Activated B cell treated with CpG ODN at 0.5 μM for 24 hours (primary cell): ENCODE data around the gene TUB. TPM values are rescaled to one million over a fixed set of nuclear protein-coding genes. Genes with fewer than 3 reads are reported as not detected.

Experiments
- ATAC-seq: fragments of 200-7000 bp; cut with Tn5 transposase; one replicate; pipeline ENCODE4 v1.10.0; 2021; ENCODE audit warnings: low read depth, mild to moderate bottlenecking, moderate library complexity
- CTCF ChIA-PET: fragments of 350-600 bp; sonication (Branson Sonifier 250); formaldehyde crosslinking; loops from one replicate; lab custom pipeline; 2021; ENCODE audit warnings: antibody characterized with exemption; lab: Charles Lee
- POLR2A ChIA-PET: fragments of 350-600 bp; sonication (Branson Sonifier 250); formaldehyde crosslinking; loops from one replicate; lab custom pipeline; 2021; ENCODE audit warnings: antibody characterized with exemption; lab: Charles Lee
- DNase-seq: peaks from one replicate; pipeline ENCODE4 v3.0.0; 2022
- H3K27ac Mint-ChIP-seq: one replicate; pipeline ENCODE4 v1.8.0; 2020; ENCODE audit warnings: mixed read lengths
- H3K27me3 Mint-ChIP-seq: one replicate; pipeline ENCODE4 v1.8.0; 2021; ENCODE audit warnings: mixed read lengths
- H3K36me3 Mint-ChIP-seq: one replicate; pipeline ENCODE4 v1.8.0; 2021; ENCODE audit warnings: low read depth, mixed read lengths
- H3K4me1 Mint-ChIP-seq: one replicate; pipeline ENCODE4 v1.8.0; 2021; ENCODE audit warnings: mixed read lengths
- H3K4me3 Mint-ChIP-seq: one replicate; pipeline ENCODE4 v1.8.0; 2020; ENCODE audit warnings: mild to moderate bottlenecking, mixed read lengths
- H3K9me3 Mint-ChIP-seq: one replicate; pipeline ENCODE4 v1.8.0; 2020; ENCODE audit warnings: mixed read lengths
- intact Hi-C: fragments of 100-400 bp; cut with micrococcal nuclease; formaldehyde crosslinking; loops from one replicate; pipeline ENCODE4 v1.15.1; 2024
- total RNA-seq: library from RNA; stranded (reverse); gene quantifications from 2 replicates; pipeline ENCODE4 v1.2.3, GENCODE V29; 2022
- TF ChIP-seq, protein P1 (sequence below): fragments of 200-600 bp; IDR thresholded peaks from one replicate; pipeline ENCODE4 v1.8.0; 2022; ENCODE audit warnings: antibody characterized with exemption, mild to moderate bottlenecking

The TUB gene
- total RNA-seq, 1 donor from 2014 or later, result not detected

DNA sequence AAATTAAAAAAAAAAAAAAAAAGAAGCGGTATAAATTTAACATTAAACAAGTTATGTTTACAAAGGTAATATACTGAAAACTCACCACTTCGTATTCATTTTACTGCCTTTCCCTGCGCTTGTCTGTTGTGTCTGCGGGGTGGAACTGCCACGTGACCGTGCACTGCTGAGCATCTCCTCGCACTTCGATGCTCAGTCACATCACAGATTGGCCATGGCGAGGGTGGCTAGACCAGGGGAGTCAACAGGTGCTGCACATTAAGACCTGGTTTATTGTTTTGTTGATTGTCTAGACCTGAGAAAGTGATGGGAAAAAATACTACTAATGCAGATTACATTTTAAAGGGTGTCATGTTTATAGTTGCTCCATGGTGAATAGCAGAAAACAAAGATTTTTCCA lies 22.8 kb upstream of the TUB start:
- TF ChIP-seq, protein P1, sequence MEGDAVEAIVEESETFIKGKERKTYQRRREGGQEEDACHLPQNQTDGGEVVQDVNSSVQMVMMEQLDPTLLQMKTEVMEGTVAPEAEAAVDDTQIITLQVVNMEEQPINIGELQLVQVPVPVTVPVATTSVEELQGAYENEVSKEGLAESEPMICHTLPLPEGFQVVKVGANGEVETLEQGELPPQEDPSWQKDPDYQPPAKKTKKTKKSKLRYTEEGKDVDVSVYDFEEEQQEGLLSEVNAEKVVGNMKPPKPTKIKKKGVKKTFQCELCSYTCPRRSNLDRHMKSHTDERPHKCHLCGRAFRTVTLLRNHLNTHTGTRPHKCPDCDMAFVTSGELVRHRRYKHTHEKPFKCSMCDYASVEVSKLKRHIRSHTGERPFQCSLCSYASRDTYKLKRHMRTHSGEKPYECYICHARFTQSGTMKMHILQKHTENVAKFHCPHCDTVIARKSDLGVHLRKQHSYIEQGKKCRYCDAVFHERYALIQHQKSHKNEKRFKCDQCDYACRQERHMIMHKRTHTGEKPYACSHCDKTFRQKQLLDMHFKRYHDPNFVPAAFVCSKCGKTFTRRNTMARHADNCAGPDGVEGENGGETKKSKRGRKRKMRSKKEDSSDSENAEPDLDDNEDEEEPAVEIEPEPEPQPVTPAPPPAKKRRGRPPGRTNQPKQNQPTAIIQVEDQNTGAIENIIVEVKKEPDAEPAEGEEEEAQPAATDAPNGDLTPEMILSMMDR, result no peak
- DNase-seq (no peak), ATAC-seq (no peak)
- Mint-ChIP-seq H3K9me3 (no peaks in the 10 kb centered on the region), H3K4me1 (no peaks in the 10 kb centered on the region), H3K27ac (no peak overlapping the region), H3K4me3 (no peak overlapping the region), H3K27me3 (no peaks in the 10 kb centered on the region), H3K36me3 (no peaks in the 10 kb centered on the region)
- ChIA-PET CTCF (no interaction called here), POLR2A (no interaction called here)
- intact Hi-C loops, result no loop called here

DNA sequence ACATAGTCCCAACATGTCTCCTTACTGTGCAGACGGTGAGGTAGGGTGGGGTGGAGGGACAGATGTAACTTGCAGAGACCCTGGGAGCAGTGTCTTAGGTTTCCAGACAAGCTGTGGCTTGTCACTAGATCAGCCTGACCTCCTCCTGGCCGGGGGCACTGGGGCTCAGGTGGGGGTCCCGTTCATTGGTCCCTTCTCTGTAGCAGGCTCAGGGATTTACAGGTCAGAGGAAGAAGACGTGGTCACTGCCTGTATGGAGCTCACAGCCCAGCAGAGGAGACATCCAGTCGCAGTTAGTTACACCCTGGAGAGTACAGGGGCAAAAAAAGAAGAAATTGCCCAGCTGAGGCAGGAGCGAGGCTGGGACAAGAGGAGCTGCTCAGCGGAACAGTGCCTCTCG lies 22.0 kb upstream of the TUB start:
- Mint-ChIP-seq H3K27ac (no peak overlapping the region), H3K4me3 (no peak overlapping the region), H3K36me3 (no peaks in the 10 kb centered on the region), H3K4me1 (no peaks in the 10 kb centered on the region), H3K27me3 (no peaks in the 10 kb centered on the region), H3K9me3 (no peaks in the 10 kb centered on the region)
- ATAC-seq (no peak), DNase-seq (no peak)
- TF ChIP-seq, protein P1, result no peak
- CTCF ChIA-PET, result no interaction called here
- intact Hi-C loops, result no loop called here
- POLR2A ChIA-PET, result no interaction called here

DNA sequence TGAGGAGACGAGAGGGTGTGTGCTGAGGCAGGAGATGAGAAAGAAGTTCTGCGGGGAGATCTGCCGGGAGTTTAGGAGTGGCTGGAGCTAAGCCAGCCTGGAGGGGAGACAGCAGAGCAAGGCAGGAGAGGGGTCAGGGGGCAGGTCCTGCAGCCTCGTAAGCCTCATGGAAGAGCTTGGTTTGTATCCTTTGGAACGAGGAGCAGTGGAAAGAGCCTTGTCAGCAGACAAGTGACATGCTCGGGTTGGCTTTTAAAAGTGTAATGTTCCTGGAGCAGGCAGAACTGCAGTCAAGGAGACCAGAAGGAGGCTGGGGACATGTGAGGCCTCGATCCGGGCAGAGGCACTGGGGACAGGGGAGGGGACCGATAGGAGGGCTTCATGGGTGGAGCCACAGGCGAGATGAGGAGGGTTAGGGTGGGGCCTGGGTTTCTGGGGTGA lies 21.4 kb upstream of the TUB start:
- Mint-ChIP-seq H3K27me3 (no peaks in the 10 kb centered on the region), H3K4me3 (no peak overlapping the region), H3K9me3 (no peaks in the 10 kb centered on the region), H3K4me1 (no peaks in the 10 kb centered on the region), H3K36me3 (no peaks in the 10 kb centered on the region), H3K27ac (no peak overlapping the region)
- DNase-seq, result no peak
- ChIA-PET CTCF (no interaction called here), POLR2A (no interaction called here)
- intact Hi-C loops, result no loop called here
- TF ChIP-seq, protein P1, result no peak
- no peak for ATAC-seq

DNA sequence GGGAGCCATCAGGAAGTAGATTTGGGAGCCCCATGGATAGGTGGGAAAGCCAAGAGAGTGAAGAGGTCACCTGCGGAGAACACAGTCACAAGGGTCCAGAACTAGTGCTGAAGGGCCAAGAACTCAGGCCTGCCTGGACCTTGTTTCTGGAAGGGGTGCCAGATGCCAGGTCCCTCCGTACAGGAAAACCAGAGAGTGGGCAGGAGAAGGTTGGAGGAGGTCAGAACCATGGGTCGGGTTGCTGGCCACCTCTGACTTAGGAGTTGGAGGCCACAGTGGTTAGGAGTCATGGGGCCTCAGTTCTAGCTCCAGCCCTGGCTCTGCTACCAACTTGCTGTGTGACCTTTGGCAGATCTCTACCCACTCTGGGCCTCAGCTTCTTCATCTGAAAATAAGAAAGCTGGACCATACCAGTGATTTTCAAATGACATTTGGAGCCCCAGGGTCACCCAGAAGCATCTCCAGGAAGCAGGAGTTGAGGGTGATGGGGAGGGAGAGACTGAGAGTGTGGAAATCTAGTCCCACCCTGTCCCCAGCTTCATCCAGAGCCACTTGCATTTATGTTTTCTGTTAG lies 20.8 kb upstream of the TUB start:
- ChIA-PET CTCF (no interaction called here), POLR2A (no interaction called here)
- TF ChIP-seq, protein P1, result no peak
- Mint-ChIP-seq H3K36me3 (no peaks in the 10 kb centered on the region), H3K27me3 (no peaks in the 10 kb centered on the region), H3K4me3 (no peak overlapping the region), H3K4me1 (no peaks in the 10 kb centered on the region), H3K27ac (no peak overlapping the region), H3K9me3 (no peaks in the 10 kb centered on the region)
- no peak for ATAC-seq
- no peak for DNase-seq
- intact Hi-C loops, result no loop called here

DNA sequence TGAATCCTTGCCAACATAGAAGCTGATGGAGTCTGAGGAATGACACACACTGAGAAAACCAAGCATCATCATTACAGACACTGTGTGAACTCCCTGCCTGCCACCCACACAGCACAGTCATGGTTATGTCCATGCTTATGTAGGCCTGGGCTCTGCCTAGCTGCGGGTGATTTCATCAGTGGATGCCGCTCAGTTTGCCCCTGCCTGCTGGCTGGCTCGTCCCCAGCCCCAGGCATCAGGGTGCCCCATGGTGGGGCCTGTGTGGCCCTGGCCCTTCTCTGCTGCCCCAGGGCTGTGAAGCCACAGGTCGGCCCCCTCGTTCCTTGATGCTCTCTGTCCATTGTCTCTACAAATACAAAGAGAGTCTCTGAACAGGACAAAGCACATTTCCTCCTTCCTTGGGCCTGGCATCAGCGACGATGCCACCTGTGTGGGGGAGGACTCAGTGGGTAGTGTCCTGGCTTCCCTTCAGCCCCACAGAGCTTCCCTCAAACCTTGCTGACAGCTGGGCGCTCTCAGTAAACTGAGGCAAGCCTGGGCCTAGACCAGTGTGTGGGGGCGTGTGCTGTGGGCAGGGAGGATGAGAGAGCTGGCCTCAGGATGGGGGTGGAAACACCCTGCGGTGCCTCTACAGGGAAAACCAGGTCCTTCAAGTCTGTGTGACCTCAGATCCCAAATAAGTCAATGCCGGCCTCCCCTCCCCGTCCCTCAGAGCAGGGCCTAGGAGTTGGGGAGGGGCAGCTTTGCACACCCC lies 20.0 kb upstream of the TUB start:
- ATAC-seq, result no peak
- Mint-ChIP-seq H3K27me3 (no peaks in the 10 kb centered on the region), H3K4me3 (no peak overlapping the region), H3K27ac (no peak overlapping the region), H3K9me3 (no peaks in the 10 kb centered on the region), H3K4me1 (no peaks in the 10 kb centered on the region), H3K36me3 (no peaks in the 10 kb centered on the region)
- ChIA-PET POLR2A (no interaction called here), CTCF (no interaction called here)
- DNase-seq, result no peak
- TF ChIP-seq, protein P1, result no peak
- intact Hi-C loops, result no loop called here
